Neural progenitor cell (in vitro differentiated cells): Measurements from ENCODE around the gene SCML2.

Source experiments
- EZH2 ChIP-seq: fragments of 200-600 bp; sonication (generic); IDR thresholded peaks from 2 replicates; pipeline ENCODE4 v1.6.1; 2017; ENCODE audit warnings: antibody characterized with exemption, mild to moderate bottlenecking, moderate library complexity
- TF ChIP-seq, protein P1 (sequence below): fragments of 200-600 bp; sonication (generic); IDR thresholded peaks from 2 replicates; pipeline ENCODE4 v1.5.1; 2017; ENCODE audit warnings: antibody characterized with exemption, mild to moderate bottlenecking

DNA sequence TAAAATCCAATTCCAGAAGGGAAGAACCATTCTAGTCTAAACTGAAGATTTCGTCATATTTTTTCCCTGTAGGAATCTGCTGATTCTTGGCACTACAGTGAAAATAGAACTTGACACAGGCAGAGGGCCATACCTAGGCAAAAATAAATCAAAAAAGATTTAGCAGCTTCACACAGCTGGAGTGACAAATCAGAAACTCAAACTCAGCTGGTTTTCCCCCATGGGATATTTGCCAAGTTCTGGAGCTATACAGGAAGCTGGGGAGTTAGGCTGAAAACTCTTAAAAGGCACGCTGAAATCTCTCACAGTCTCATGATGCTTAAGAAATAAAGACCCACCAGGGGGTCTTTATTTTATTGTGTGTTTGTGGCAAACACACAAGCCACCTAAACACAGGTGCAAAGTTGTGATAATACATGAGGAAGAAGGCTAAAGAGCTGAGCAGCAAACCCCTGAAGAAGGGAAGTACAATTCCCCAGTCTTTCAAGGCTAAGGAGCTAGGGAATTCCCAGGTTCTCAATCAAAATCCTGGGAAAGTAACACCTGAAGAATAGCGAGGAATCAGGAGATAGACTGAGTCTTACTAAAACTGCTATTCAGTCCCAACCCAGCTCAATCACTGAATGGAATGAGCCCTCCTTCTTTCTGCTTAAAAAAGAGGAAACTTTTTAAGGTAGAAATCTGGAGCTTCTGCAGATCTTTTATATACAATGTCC lies 101.7 kb downstream of the SCML2 start:
- TF ChIP-seq, protein P1, sequence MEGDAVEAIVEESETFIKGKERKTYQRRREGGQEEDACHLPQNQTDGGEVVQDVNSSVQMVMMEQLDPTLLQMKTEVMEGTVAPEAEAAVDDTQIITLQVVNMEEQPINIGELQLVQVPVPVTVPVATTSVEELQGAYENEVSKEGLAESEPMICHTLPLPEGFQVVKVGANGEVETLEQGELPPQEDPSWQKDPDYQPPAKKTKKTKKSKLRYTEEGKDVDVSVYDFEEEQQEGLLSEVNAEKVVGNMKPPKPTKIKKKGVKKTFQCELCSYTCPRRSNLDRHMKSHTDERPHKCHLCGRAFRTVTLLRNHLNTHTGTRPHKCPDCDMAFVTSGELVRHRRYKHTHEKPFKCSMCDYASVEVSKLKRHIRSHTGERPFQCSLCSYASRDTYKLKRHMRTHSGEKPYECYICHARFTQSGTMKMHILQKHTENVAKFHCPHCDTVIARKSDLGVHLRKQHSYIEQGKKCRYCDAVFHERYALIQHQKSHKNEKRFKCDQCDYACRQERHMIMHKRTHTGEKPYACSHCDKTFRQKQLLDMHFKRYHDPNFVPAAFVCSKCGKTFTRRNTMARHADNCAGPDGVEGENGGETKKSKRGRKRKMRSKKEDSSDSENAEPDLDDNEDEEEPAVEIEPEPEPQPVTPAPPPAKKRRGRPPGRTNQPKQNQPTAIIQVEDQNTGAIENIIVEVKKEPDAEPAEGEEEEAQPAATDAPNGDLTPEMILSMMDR, result no peak
- TF ChIP-seq EZH2, result no peak
